Activated naive CD4-positive, alpha-beta T cell treated with anti-CD3 and anti-CD28 coated beads for 36 hours (primary cell): ENCODE measurements around the gene SHISAL1. TPM values are rescaled to one million over a fixed set of nuclear protein-coding genes. Genes with fewer than 3 reads are reported as not detected.
"Not testable (repeated sequence)": the region's sequence is repeated elsewhere in the genome, so short reads cannot be mapped to it uniquely, and the experiment has no call there.

ENCODE experiments used
- CTCF ChIA-PET: fragments of 350-600 bp; sonication (Branson Sonifier 250); formaldehyde crosslinking; loops from one replicate; lab custom pipeline; 2021; ENCODE audit warnings: antibody characterized with exemption; lab: Charles Lee
- DNase-seq: peaks from one replicate; pipeline ENCODE4 v3.0.0-alpha.2; 2020
- H3K27ac Mint-ChIP-seq: one replicate; pipeline ENCODE4 v1.8.0; 2021; ENCODE audit warnings: mild to moderate bottlenecking, mixed read lengths
- H3K27me3 Mint-ChIP-seq: one replicate; pipeline ENCODE4 v1.8.0; 2021; ENCODE audit warnings: low read depth, mixed read lengths
- H3K36me3 Mint-ChIP-seq: one replicate; pipeline ENCODE4 v1.8.0; 2021; ENCODE audit warnings: low read depth, mixed read lengths
- H3K4me1 Mint-ChIP-seq: one replicate; pipeline ENCODE4 v1.8.0; 2021; ENCODE audit warnings: low read depth, mixed read lengths
- H3K4me3 Mint-ChIP-seq: one replicate; pipeline ENCODE4 v1.8.0; 2021; ENCODE audit warnings: mild to moderate bottlenecking, moderate library complexity, mixed read lengths
- H3K9me3 Mint-ChIP-seq: one replicate; pipeline ENCODE4 v1.8.0; 2021; ENCODE audit warnings: mixed read lengths
- intact Hi-C: fragments of 100-400 bp; cut with micrococcal nuclease; formaldehyde crosslinking; loops from one replicate; pipeline ENCODE4 v1.15.1; 2023
- total RNA-seq, 2 experiments: library from RNA; stranded (reverse); gene quantifications; one replicate each; pipeline ENCODE4 v1.2.3, GENCODE V29; 2021

SHISAL1 gene
- total RNA-seq, 2 experiments from 2014 or later: not detected

GRCh38 chr22:44305455-44305854 lies 7.3 kb downstream of the SHISAL1 start:
- Mint-ChIP-seq H3K9me3 (no peaks in the 10 kb centered on the region), H3K27ac (no peak overlapping the region), H3K27me3 (peaks cover 2% of the 10 kb centered on the region), H3K4me3 (no peak overlapping the region), H3K4me1 (no peaks in the 10 kb centered on the region), H3K36me3 (no peaks in the 10 kb centered on the region)
- intact Hi-C loops: no loop called here
- CTCF ChIA-PET: no interaction called here
- no peak for DNase-seq

- H3K36me3 Mint-ChIP-seq: no peaks in the 10 kb centered on the region
- DNase-seq: no peak
- intact Hi-C loops: no loop called here
- CTCF ChIA-PET: no interaction called here
- H3K27me3 Mint-ChIP-seq: peaks cover 4% of the 10 kb centered on the region
- H3K27ac Mint-ChIP-seq: no peak overlapping the region
- H3K4me1 Mint-ChIP-seq: no peaks in the 10 kb centered on the region
- no peaks in the 10 kb centered on the region for H3K9me3 Mint-ChIP-seq
- no peak overlapping the region for H3K4me3 Mint-ChIP-seq
Measured at GRCh38 chr22:44304911-44305310, 7.8 kb downstream of the SHISAL1 start.

DNA sequence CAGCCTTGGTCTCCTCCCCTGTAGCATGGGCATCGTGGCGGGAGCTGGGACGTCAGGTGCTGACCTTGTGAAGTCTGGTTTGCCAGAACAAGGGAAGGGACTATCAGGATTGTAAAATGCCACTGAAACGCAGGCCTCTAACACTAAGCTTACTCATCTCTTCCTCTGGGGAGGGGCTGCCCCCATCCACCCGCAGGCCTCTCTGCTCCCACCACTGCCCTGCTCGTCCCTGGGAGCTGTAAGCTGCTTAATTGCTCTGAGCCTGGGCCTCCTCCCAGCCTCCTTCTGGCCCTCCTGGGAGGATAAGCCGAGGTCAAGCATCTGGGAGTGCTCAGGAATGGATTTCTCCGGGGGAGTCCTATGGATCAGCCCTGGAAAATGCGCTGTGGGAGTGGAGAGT lies 8.4 kb downstream of the SHISAL1 start:
- no peaks in the 10 kb centered on the region for H3K36me3 Mint-ChIP-seq
- no peak overlapping the region for H3K4me3 Mint-ChIP-seq
- CTCF ChIA-PET: interaction anchor here (0.6 kb wide), 1 partner anchor 517 kb away, joined by 3 read pairs; no protein-coding TSS in a partner anchor
- H3K27ac Mint-ChIP-seq: no peak overlapping the region
- DNase-seq: no peak
- no peaks in the 10 kb centered on the region for H3K9me3 Mint-ChIP-seq
- no peaks in the 10 kb centered on the region for H3K4me1 Mint-ChIP-seq
- H3K27me3 Mint-ChIP-seq: peaks cover 6% of the 10 kb centered on the region
- intact Hi-C loops: no loop called here

- H3K4me3 Mint-ChIP-seq, H3K36me3 Mint-ChIP-seq, CTCF ChIA-PET, H3K4me1 Mint-ChIP-seq, H3K9me3 Mint-ChIP-seq, H3K27ac Mint-ChIP-seq, DNase-seq, intact Hi-C loops, H3K27me3 Mint-ChIP-seq: not testable (repeated sequence)
Measured at GRCh38 chr22:44302363-44302762, 10.4 kb downstream of the SHISAL1 start.

DNA sequence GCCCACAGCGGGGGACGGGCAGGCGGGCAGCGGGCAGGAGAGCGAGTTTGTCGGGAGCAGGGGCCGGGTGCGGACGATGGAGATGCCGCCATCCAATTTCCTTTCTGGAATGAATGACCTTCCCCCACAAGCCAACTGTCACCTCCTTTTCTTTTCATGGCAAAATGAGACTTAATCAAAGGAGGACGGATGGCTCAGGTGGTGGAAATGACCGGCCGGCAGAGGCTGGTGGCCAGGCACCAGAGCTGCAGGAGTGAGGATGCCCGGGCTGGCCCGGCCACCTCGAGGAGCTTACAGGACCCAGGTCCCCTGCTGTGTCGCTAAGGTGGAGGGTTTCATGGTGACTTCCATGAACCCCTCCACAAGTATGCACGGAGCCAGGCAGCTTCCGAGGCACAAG lies 11.7 kb downstream of the SHISAL1 start:
- H3K4me1 Mint-ChIP-seq: no peaks in the 10 kb centered on the region
- H3K36me3 Mint-ChIP-seq: no peaks in the 10 kb centered on the region
- no peak overlapping the region for H3K4me3 Mint-ChIP-seq
- peaks cover 6% of the 10 kb centered on the region for H3K27me3 Mint-ChIP-seq
- H3K9me3 Mint-ChIP-seq: no peaks in the 10 kb centered on the region
- no peak for DNase-seq
- no peak overlapping the region for H3K27ac Mint-ChIP-seq
- CTCF ChIA-PET: no interaction called here
- intact Hi-C loops: no loop called here

- intact Hi-C loops: no loop called here
- peaks cover 6% of the 10 kb centered on the region for H3K27me3 Mint-ChIP-seq
- CTCF ChIA-PET: no interaction called here
- peaks cover 2% of the 10 kb centered on the region for H3K9me3 Mint-ChIP-seq
- H3K4me1 Mint-ChIP-seq: no peaks in the 10 kb centered on the region
- no peak for DNase-seq
- no peaks in the 10 kb centered on the region for H3K36me3 Mint-ChIP-seq
- no peak overlapping the region for H3K27ac Mint-ChIP-seq
- no peak overlapping the region for H3K4me3 Mint-ChIP-seq
Measured at GRCh38 chr22:44299124-44299523, 13.6 kb downstream of the SHISAL1 start.

GRCh38 chr22:44298406-44299091 lies 14.2 kb downstream of the SHISAL1 start:
- CTCF ChIA-PET: no interaction called here
- Mint-ChIP-seq H3K4me1 (no peaks in the 10 kb centered on the region), H3K4me3 (no peak overlapping the region), H3K27ac (no peak overlapping the region), H3K27me3 (peaks cover 6% of the 10 kb centered on the region), H3K36me3 (no peaks in the 10 kb centered on the region), H3K9me3 (peaks cover 6% of the 10 kb centered on the region)
- intact Hi-C loops: no loop called here
- no peak for DNase-seq

- DNase-seq: no peak
- no peaks in the 10 kb centered on the region for H3K36me3 Mint-ChIP-seq
- peaks cover 6% of the 10 kb centered on the region for H3K9me3 Mint-ChIP-seq
- H3K4me1 Mint-ChIP-seq: no peaks in the 10 kb centered on the region
- no peak overlapping the region for H3K4me3 Mint-ChIP-seq
- intact Hi-C loops: no loop called here
- CTCF ChIA-PET: no interaction called here
- H3K27ac Mint-ChIP-seq: no peak overlapping the region
- peaks cover 6% of the 10 kb centered on the region for H3K27me3 Mint-ChIP-seq
Measured at GRCh38 chr22:44297470-44298061, 15.2 kb downstream of the SHISAL1 start.

DNA sequence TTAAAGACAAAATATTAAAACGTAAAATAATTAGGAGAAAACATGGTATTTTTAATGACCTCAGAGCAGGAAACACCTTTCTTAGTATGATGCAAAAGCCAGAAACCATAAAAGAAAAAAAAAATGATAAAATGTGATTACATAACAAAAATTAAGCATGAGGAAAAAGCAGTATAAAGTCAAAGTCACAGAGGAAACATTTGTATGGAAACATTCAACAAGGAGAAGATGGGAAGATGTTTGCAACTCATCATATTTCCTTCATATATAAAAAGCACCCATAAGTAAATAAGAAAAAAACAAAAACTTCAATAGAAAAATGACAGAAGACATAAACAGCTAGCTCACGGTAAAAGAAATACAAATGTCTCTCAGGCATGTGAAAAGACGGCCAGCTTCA lies 17.3 kb downstream of the SHISAL1 start:
- Mint-ChIP-seq H3K9me3 (peaks cover 6% of the 10 kb centered on the region), H3K4me3 (no peak overlapping the region), H3K27ac (no peak overlapping the region), H3K36me3 (no peaks in the 10 kb centered on the region), H3K4me1 (no peaks in the 10 kb centered on the region), H3K27me3 (peaks cover 3% of the 10 kb centered on the region)
- CTCF ChIA-PET: no interaction called here
- DNase-seq: no peak
- intact Hi-C loops: no loop called here

DNA sequence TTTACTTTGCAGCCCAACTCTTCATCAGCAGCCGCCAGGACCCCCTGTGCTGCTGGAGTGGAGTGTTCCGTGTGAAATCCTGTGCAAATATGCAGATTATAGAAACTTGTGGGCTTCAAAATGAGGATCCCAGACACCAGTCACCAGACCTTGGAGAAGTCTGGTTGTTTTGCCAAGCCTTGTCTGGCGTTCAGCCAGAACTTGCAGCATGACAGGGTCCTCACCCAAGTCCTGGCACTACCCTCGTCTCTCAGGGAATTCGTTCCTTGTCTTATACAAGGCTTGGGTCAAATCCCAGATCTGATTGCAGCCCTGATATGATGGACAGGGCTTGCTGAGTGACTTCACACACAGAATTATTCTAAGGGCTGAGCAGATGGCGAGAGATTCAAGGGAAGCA lies 18.9 kb downstream of the SHISAL1 start:
- Mint-ChIP-seq H3K27ac (no peak overlapping the region), H3K4me3 (no peak overlapping the region), H3K27me3 (no peaks in the 10 kb centered on the region), H3K4me1 (no peaks in the 10 kb centered on the region), H3K9me3 (peaks cover 6% of the 10 kb centered on the region), H3K36me3 (no peaks in the 10 kb centered on the region)
- intact Hi-C loops: no loop called here
- CTCF ChIA-PET: no interaction called here
- DNase-seq: no peak

GRCh38 chr22:44293034-44293433 lies 19.7 kb downstream of the SHISAL1 start:
- H3K27ac Mint-ChIP-seq: no peak overlapping the region
- H3K4me3 Mint-ChIP-seq: no peak overlapping the region
- no peaks in the 10 kb centered on the region for H3K4me1 Mint-ChIP-seq
- H3K9me3 Mint-ChIP-seq: peaks cover 6% of the 10 kb centered on the region
- DNase-seq: no peak
- H3K36me3 Mint-ChIP-seq: no peaks in the 10 kb centered on the region
- CTCF ChIA-PET: no interaction called here
- H3K27me3 Mint-ChIP-seq: no peaks in the 10 kb centered on the region
- intact Hi-C loops: no loop called here

DNA sequence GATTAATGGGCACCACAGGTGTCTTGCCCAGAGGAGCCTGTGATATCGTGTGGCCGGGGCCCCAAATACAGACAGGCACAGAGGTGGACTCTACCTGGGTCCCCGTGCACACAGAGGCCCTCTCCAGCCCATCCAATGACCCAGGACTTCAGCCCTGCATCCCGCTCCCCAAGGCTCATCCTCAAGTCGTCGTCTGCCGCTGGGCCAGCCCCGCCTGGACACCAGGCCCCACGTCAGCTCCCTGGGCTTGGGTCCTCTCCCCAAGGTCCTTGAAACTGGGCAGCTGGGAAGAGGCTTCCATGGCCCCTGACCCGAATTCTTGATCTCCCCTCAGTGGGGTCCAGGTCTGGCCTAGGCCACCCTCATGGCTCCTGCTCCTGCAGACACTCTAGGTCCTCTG lies 20.2 kb downstream of the SHISAL1 start:
- peaks cover 6% of the 10 kb centered on the region for H3K9me3 Mint-ChIP-seq
- no peaks in the 10 kb centered on the region for H3K4me1 Mint-ChIP-seq
- H3K4me3 Mint-ChIP-seq: no peak overlapping the region
- intact Hi-C loops: no loop called here
- CTCF ChIA-PET: no interaction called here
- H3K36me3 Mint-ChIP-seq: no peaks in the 10 kb centered on the region
- no peak overlapping the region for H3K27ac Mint-ChIP-seq
- DNase-seq: no peak
- no peaks in the 10 kb centered on the region for H3K27me3 Mint-ChIP-seq

DNA sequence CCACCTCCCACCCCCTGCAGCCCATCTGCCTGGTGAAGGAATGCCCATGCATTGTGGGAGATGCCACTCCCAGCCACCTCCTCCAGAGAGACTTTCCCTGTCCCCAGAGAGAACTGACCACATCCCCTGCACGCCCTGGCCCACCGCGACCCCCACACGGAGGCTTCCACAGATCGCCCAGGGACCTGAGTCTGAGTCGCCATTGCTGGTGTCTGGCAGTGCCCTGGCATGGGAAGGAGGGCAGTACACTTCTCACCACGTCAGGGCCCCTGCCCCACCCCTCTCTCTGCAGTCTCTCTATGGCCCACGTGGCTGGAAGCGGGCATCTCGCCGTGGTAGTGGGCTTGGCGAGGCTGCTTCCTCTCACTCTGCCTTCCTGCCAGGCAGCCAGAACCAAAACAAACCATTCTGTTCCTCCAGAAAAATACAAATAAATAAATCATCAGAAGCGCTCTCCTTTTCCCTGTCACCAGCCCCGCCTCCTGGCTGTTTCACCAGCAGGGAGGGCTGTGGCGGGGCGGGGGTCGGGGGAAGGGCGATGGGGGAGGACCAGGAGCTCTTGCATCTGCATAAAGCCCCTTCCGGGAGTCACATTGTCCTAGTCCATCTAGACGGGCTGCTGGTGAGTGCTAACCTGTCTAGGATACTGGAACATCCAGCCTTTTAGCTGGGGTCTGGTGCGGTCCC lies 20.9 kb downstream of the SHISAL1 start:
- H3K27ac Mint-ChIP-seq: no peak overlapping the region
- intact Hi-C loops: no loop called here
- peaks cover 6% of the 10 kb centered on the region for H3K9me3 Mint-ChIP-seq
- H3K36me3 Mint-ChIP-seq: no peaks in the 10 kb centered on the region
- no peak for DNase-seq
- no peak overlapping the region for H3K4me3 Mint-ChIP-seq
- no peaks in the 10 kb centered on the region for H3K4me1 Mint-ChIP-seq
- CTCF ChIA-PET: no interaction called here
- no peaks in the 10 kb centered on the region for H3K27me3 Mint-ChIP-seq
